Smooth muscle cell (in vitro differentiated cells): Measurements from ENCODE around the gene CYB5R2. TPM values are rescaled to one million over a fixed set of nuclear protein-coding genes. Genes with fewer than 3 reads are reported as not detected.

Experiments used
- DNase-seq: peaks from one replicate; lab custom pipeline; 2025; ENCODE audit not compliant: unreplicated experiment; lab: John Stamatoyannopoulos, UW
- H2AFZ ChIP-seq: fragments of 200-600 bp; sonication (generic); 2 replicates; pipeline ENCODE4 v1.6.0; 2016; ENCODE audit warnings: antibody characterized with exemption, low read depth, mild to moderate bottlenecking
- H3F3A ChIP-seq: fragments of 200-600 bp; sonication (generic); 2 replicates; pipeline ENCODE4 v1.6.0; 2017; ENCODE audit warnings: antibody characterized with exemption, low read depth
- H3K27ac ChIP-seq: fragments of 200-600 bp; sonication (generic); 2 replicates; pipeline ENCODE4 v1.5.1; 2016; ENCODE audit warnings: low read depth, mild to moderate bottlenecking
- H3K27me3 ChIP-seq: fragments of 200-600 bp; sonication (generic); 2 replicates; pipeline ENCODE4 v1.6.1; 2016; ENCODE audit warnings: low read depth, mild to moderate bottlenecking
- H3K36me3 ChIP-seq: fragments of 200-600 bp; sonication (generic); 2 replicates; pipeline ENCODE4 v1.5.1; 2016; ENCODE audit warnings: low read depth
- H3K4me1 ChIP-seq: fragments of 200-600 bp; sonication (generic); 2 replicates; pipeline ENCODE4 v1.5.1; 2016; ENCODE audit warnings: low read depth
- H3K4me2 ChIP-seq: fragments of 200-600 bp; sonication (generic); 2 replicates; pipeline ENCODE4 v1.6.0; 2016; ENCODE audit warnings: mild to moderate bottlenecking
- H3K4me3 ChIP-seq: fragments of 200-600 bp; sonication (generic); 2 replicates; pipeline ENCODE4 v1.5.1; 2016; ENCODE audit warnings: mild to moderate bottlenecking
- H3K79me2 ChIP-seq: fragments of 200-600 bp; sonication (generic); 2 replicates; pipeline ENCODE4 v1.6.0; 2016; ENCODE audit warnings: low read depth, mild to moderate bottlenecking
- H3K9ac ChIP-seq: fragments of 200-600 bp; sonication (generic); 2 replicates; pipeline ENCODE4 v1.6.0; 2016; ENCODE audit warnings: low read depth
- H3K9me3 ChIP-seq: fragments of 200-600 bp; sonication (generic); replicated peaks from 2 replicates; pipeline ENCODE4 v1.5.1; 2016; ENCODE audit warnings: low read depth
- H4K20me1 ChIP-seq: fragments of 200-600 bp; sonication (generic); 2 replicates; pipeline ENCODE4 v1.6.0; 2016; ENCODE audit warnings: low read depth
- WGBS: methylation state at CpG from one replicate; pipeline ENCODE4 v1.1.7; 2016; ENCODE audit warnings: low lambda C conversion rate; 5-methylcytosine and 5-hydroxymethylcytosine counted together
- polyA plus RNA-seq: library from polyadenylated mRNA; unstranded; fragments of >200 nt; fragmentation: Nextera tagmentation; extraction: Ambion mirVana; gene quantifications from 2 replicates; pipeline ENCODE4 v1.2.1, GENCODE V29; 2016
- total RNA-seq: library from RNA; depleted of rRNA; stranded (reverse); fragments of >200 nt; gene quantifications from 2 replicates; pipeline ENCODE4 v1.2.3, GENCODE V29; 2014
- TF ChIP-seq, protein P1 (sequence below): fragments of 200-600 bp; sonication (generic); IDR thresholded peaks from 2 replicates; pipeline ENCODE4 v1.5.1; 2017; ENCODE audit warnings: borderline replicate concordance, mild to moderate bottlenecking, antibody characterized with exemption; ENCODE audit not compliant: insufficient read depth, poor library complexity, severe bottlenecking

CYB5R2 gene
- total and polyA plus RNA-seq, 2 experiments from 2014 or later, result 32.4 to 45.1 TPM

DNA sequence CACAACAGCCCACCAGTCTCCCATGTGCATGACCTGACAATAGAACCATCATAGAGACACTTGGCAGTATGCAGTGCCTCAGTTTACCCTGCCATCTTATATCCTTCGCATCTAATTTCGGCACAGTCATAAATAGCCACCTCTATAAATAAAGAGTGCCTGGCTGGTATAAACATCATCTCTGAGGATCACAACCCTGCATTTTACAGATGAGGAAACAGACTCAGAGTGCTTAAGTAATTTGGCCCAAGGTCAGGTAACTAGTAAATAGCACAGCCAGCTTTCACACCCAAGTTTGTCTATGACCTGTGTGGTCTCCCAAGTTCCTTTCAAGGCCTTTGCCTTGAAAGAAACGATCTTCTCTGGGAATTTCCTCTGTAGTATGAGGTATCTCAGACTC, 44.6 kb downstream of the CYB5R2 start:
- no peaks in the 10 kb centered on the region for H3K4me1 ChIP-seq
- H3K9ac ChIP-seq, result no peak overlapping the region
- H2AFZ ChIP-seq, result no peak overlapping the region
- H3K36me3 ChIP-seq, result no peaks in the 10 kb centered on the region
- no peaks in the 10 kb centered on the region for H4K20me1 ChIP-seq
- H3F3A ChIP-seq, result no peaks in the 10 kb centered on the region
- no peaks in the 10 kb centered on the region for H3K27me3 ChIP-seq
- 94% methylated on average over 3 of the region's 3 CpGs for WGBS
- TF ChIP-seq, protein P1, sequence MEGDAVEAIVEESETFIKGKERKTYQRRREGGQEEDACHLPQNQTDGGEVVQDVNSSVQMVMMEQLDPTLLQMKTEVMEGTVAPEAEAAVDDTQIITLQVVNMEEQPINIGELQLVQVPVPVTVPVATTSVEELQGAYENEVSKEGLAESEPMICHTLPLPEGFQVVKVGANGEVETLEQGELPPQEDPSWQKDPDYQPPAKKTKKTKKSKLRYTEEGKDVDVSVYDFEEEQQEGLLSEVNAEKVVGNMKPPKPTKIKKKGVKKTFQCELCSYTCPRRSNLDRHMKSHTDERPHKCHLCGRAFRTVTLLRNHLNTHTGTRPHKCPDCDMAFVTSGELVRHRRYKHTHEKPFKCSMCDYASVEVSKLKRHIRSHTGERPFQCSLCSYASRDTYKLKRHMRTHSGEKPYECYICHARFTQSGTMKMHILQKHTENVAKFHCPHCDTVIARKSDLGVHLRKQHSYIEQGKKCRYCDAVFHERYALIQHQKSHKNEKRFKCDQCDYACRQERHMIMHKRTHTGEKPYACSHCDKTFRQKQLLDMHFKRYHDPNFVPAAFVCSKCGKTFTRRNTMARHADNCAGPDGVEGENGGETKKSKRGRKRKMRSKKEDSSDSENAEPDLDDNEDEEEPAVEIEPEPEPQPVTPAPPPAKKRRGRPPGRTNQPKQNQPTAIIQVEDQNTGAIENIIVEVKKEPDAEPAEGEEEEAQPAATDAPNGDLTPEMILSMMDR, result no peak
- H3K4me3 ChIP-seq, result no peak overlapping the region
- DNase-seq, result no peak
- no peaks in the 10 kb centered on the region for H3K79me2 ChIP-seq
- no peak overlapping the region for H3K4me2 ChIP-seq
- H3K9me3 ChIP-seq, result no peaks in the 10 kb centered on the region
- H3K27ac ChIP-seq, result no peak overlapping the region

DNA sequence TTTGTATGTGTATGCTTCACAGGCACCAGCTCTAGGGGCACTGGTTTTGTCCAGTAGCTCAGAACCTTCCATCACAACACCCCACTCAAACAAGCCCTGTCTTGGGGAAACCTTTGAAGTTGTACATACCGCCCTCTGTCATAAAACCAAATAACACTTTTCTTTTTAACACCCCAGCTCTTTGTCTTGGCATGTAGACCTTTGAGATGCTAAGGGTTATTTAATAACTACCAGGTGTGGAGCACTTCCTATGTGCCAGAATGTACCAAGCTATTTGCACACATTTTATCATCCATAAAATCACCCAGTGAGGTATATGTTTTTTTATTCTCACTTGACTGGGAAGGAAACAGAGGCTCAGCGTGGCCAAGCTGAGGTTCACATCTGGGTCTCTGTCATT, 50.6 kb downstream of the CYB5R2 start:
- Histone ChIP-seq H3K4me3 (no peak overlapping the region), H2AFZ (no peak overlapping the region), H3F3A (no peaks in the 10 kb centered on the region), H4K20me1 (no peaks in the 10 kb centered on the region), H3K36me3 (no peaks in the 10 kb centered on the region), H3K9ac (no peak overlapping the region), H3K9me3 (no peaks in the 10 kb centered on the region), H3K27me3 (no peaks in the 10 kb centered on the region), H3K79me2 (no peaks in the 10 kb centered on the region), H3K4me1 (no peaks in the 10 kb centered on the region), H3K4me2 (no peak overlapping the region), H3K27ac (no peak overlapping the region)
- WGBS, result 98% methylated on average over 2 of the region's 2 CpGs
- DNase-seq, result no peak
- TF ChIP-seq, protein P1, result no peak

DNA sequence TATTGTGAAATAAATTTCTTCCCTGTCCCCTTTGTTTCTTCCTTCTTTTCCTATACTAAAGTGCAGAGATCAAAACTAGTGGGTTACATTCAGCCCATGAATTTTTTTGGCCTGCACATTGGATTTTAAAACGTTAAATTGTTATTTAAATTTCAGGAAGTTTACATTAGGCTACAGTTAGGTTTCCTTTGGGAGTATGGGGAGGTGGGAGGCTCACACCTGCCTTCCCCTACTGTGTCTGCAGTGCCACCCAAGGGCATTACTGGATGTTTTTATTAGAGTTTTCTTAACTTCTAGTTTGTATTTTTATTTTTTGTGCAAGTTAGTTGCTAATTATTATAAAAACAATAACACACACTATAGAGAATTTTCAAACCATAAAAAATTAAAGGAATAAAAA, 51.7 kb downstream of the CYB5R2 start:
- WGBS, result 6% methylated on average over 1 of the region's 1 CpG
- TF ChIP-seq, protein P1, result no peak
- Histone ChIP-seq H3K4me2 (no peak overlapping the region), H4K20me1 (no peaks in the 10 kb centered on the region), H3K9me3 (no peaks in the 10 kb centered on the region), H3K27me3 (no peaks in the 10 kb centered on the region), H2AFZ (no peak overlapping the region), H3K36me3 (no peaks in the 10 kb centered on the region), H3K4me3 (no peak overlapping the region), H3F3A (no peaks in the 10 kb centered on the region), H3K4me1 (no peaks in the 10 kb centered on the region), H3K9ac (no peak overlapping the region), H3K27ac (no peak overlapping the region), H3K79me2 (no peaks in the 10 kb centered on the region)
- DNase-seq, result no peak

DNA sequence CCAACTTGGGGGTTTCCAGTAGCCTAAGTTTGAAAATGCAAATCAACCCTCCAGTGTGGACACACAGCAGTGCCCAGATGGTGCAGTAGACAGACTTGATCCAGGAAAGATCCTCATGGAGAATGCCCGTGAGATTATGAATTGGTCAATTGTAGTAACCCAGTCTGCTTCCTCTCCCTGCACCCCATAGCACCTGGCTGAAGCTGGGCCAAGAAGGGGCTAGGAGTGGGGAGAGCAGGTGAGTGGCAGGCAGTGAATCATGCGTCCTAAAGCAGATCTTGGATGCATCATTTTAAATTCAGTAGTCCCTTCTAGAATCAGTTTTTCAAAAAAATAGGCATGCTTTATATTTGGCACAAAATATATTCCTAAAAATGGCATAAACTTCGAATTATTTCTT, 52.2 kb downstream of the CYB5R2 start:
- Histone ChIP-seq H3F3A (no peaks in the 10 kb centered on the region), H3K9me3 (no peaks in the 10 kb centered on the region), H3K4me1 (no peaks in the 10 kb centered on the region), H3K36me3 (no peaks in the 10 kb centered on the region), H3K27ac (no peak overlapping the region), H3K27me3 (no peaks in the 10 kb centered on the region), H3K4me2 (no peak overlapping the region), H3K4me3 (no peak overlapping the region), H3K79me2 (no peaks in the 10 kb centered on the region), H2AFZ (no peak overlapping the region), H4K20me1 (no peaks in the 10 kb centered on the region), H3K9ac (no peak overlapping the region)
- 81% methylated on average over 3 of the region's 3 CpGs for WGBS
- TF ChIP-seq, protein P1, result no peak
- DNase-seq, result no peak
